ENCODE measurements around the gene GID8.

GID8 gene

DNA sequence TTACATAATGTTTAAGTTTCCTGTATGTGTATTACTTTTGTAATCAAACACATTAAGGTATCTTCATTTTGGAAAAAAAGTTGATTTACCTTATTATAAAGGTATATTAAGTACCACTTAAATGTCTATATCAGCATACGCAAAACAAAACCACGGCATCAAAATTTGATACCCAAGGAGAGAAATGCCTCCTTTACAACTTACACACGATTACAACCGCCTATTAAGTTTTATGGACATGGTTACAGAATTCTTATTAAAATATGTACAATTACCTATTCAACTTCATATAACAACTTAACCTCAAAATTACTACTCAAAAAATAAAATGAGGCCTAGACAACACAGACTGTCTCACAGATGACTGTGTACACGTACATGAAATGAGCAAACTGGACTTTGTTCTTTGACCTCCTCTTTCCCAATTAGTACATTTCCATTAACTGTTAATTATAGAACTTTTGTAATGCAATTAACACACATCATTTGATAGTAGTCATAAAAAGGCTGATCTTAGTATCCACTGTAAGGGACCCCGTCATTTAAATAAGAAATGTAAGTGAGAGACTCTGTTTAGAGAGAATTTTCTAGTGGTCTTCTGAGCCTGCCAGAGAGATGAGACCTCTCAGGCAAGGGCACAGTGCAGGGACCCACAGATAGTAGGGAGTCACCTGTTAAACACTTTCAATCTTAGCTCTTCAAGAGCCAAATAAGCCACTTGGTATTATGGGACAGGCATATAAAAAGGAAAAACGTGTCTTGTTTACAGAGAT is 14.1 kb upstream of the GID8 start:
- no peak for DNase-seq

DNA sequence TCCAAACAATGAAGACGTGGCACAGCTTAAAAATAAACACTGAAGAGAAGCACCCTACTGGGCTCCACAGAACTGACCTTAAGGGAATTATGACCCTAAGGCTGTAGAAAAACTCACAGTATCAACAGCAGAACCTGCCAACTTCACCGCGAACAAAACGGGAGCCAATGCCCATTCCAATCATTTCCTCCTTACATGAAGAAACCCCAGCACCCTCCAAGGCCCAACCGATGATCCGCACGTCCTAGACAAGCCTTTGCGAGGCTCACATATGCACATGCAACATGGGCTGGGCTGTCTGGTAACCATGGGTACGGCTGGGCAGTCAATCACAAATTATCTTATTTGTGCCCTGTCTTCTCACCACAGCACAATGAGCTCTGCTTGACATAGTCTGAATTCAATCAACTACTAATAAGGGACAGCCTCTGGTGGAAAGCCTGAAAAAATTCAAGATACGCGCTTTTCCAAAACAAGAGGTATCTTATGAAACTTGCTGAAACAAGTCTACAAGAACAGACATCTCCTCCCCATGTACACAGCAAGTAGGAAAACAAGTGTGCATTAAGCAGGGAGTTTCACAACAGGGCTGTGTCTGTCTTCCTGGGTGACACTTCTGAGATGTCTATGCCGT is 13.4 kb upstream of the GID8 start:
- DNase-seq = peak; percentile 62

DNA sequence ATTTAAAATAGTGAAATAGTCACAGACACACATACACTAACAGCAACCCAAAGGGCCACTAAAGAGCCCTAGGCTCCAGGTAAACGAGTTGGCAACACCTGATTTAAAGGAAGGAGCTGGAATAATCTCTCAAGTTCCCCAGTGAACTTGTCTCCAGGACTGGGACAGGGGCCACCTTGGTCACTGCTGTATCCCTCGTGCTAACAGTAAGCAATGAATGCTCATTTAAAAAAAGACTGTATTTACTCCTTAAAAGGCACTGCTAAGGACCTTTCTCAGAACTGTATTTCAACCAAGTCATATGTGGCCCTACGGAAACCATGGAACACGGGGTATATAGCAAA is 12.9 kb upstream of the GID8 start:
- no peak for DNase-seq

DNA sequence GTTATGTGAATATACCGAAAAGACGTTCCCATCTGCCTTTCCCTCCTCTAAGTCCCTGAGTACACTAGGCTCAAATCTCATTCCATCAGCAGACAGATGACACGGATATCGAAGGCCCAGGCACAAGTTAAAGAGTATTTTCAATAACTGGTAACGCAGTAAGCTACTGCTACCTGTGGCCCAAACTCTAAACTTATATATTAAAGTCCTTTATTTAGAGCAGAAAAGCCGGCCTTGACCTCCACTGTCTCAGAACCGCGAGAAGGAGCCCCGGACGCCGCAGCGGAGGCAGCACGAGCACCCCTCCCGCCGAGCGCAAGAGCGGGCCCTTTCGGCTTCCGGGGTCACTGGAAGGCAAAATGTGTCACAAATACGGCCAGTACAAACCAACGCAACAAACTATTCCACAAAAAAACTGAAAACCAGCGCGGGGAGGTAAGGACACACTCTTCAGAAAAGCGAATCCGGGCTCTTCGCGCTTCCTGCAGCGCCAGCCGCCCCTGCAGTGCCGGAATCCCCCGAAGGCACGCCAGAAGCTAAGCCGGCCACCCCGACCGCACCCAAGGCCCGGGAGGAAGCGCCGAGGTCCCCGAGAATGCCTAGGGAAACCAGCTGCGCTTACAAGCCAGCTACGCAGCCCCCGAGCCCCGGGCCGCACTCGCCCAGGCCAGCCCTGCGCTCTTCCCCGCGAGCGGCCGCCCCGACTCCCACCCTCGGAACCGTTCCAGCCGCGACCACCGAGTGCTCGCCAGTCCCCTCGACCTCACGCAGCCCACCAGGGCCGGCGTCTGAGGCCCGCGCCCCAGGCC is 12.3 kb upstream of the GID8 start:
- peak; percentile 65 for DNase-seq

DNA sequence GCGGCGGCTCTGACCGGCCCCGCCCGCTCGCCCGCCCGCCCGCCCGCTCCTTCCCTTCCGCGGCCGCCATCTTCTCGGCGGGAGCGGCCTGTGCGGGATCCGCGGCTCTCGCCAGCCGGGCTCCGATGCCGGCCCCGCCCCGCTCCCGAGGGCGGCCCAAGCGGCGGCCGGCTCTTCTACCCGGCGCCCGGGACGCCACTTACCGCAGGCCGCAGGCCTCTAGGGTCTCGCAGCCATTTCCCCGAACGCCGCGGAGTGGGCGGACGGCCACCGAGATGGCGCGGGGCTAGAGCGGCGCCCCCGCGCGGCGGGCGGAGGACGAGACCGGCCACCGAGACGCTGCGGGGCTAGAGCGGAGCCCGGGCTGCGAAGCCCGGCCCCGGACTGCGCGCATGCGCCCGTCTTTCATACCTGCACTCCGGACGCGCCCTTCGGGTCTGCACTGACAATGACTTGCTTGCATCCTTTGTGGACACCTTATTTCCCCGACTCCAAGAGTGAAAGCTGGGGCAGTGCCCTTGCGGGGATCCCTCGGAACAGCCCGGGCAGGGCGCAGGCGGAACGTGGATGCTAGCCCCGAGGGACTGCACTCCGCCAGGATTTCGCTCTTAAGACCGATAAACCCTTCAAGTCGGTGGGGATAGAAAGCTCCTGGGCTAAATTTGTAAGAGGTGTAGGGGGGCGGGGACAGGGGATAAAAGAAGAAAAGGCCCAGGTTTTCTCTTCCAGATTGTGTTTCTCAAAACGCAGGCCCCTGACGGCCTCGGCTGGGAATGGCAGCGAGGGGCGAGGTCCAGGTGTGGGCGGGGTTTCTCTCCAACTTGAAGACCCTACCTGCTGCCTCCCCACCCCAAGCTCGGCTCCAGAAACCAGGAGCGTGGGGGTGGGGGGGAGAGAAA is 11.5 kb upstream of the GID8 start, which contains the start of gene DIDO1:
Gene DIDO1, minus strand, starts transcription at position 277 of the 899 bp plus-strand sequence.
- DNase-seq = peak; percentile 93

DNA sequence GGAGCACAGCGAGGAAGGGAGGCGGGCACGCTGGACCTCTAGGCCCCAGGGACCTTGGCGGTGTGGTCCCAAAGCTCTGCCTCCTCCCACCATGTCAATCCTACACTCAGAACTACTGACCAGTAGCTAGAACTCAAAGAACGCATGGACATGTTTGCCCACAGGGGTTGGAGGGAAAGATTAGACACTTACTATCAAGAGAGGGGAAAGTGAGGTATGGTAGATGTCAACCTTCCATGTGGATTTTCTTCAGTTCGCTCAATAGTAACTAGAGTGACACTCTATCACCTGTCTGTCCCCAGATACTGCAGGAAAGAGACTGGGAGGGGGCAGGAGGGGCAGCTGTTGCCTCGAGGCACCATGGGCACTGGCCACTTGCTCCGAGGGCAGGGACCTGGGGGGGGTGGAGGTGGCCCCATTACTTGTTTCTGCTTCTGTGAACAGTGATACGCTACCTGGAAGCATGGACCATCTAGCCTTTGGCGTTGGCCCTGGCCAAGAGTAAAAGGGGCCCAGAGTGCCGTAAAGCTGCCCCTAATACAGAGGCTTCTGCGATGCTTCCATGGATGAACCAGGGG is 10.7 kb upstream of the GID8 start:
- DNase-seq = no peak

DNA sequence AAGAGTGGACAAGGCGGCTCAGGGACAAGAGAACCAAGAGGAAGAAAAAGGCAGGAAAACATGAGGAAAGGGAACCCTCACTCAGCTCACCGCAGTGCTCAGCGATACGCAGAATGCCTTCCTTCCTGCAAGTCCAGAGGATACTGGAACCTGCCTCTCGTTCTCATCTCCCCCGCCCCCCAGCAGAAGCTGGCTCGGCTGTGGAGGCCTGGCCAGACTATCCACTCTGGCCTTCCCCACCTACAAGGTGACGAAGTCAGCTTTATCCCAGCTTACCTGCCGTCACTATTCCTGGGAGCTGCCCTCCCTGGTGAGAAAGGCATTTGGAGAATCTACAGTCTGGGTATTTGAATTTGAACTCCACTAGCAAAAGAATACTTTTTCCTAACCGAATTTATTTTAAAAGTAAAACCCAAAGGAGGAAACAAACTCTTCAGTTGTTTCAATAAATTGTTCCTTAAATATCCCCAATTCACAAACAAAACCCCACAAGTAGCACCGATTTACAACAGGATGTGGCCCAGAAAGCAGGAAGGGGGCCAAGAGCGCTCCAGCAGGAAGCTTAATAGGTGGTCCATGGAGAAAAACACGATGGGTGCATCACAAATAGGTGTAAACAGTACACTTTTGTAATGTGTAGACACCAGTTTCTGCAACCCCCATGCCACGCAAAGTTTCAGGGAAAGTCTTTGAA is 9.6 kb upstream of the GID8 start:
- DNase-seq = no peak

DNA sequence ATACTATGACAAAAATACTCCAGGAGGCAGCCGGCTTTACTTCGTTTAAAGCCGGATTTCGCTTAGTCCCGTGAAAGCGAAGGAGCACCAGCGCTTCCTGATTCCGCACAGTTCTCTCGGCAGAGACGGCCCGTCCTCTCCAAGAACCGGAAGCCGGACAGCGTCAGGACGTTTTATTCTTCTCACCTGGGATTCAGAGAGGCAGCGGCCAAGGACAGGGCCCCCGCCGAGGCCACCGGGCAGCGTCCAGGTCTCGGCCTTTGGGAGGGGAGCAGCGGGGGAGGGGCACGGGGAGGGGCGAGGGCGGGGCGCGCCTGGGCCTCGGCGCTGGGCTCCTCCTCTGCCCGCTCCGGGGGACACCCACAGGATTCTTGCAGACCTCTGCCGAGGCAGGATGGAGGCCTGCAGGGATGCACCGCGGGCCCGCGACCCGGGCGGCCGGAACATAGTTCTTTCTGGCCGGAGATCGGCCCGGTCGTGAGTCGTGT is 8.9 kb upstream of the GID8 start:
- DNase-seq = peak; percentile 62

DNA sequence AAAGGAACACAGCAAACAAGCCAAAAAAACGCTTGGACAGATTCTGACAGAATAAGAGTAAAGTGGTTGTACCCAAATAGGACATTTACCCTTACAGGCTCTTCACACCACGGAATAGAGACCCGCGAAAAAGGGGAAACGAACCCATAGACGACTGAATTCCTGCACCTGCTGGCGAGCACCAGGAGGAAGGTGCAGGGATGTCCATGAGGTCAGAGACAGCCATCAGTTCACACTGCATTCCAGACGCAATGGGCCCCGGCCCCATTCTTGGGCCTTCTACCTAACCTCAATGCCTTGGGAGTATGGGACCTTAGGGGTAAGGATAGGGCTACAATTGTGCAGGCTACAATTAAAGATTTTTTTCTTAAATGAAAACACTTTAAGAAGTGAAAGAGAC is 6.5 kb upstream of the GID8 start:
- DNase-seq = no peak

DNA sequence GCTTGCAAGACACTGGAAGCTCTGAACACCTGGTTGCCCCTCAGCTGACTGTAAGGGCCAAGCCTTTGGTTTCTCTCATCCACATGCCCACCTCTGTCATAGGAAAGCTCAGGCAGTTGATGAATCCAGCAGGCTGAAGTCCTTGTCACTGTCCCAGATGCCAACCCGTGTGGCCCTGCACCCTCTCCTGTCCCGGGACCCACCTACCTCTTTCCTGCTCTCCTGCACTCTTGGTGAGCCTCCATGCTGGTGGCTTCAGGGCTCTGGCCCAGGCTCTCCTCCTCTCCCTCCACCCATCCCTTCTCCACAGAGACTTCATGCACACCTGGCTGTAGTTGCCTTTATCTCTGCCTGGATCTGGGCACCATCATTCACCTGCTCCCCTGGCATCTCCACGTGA is 4.0 kb upstream of the GID8 start:
- DNase-seq = no peak

DNA sequence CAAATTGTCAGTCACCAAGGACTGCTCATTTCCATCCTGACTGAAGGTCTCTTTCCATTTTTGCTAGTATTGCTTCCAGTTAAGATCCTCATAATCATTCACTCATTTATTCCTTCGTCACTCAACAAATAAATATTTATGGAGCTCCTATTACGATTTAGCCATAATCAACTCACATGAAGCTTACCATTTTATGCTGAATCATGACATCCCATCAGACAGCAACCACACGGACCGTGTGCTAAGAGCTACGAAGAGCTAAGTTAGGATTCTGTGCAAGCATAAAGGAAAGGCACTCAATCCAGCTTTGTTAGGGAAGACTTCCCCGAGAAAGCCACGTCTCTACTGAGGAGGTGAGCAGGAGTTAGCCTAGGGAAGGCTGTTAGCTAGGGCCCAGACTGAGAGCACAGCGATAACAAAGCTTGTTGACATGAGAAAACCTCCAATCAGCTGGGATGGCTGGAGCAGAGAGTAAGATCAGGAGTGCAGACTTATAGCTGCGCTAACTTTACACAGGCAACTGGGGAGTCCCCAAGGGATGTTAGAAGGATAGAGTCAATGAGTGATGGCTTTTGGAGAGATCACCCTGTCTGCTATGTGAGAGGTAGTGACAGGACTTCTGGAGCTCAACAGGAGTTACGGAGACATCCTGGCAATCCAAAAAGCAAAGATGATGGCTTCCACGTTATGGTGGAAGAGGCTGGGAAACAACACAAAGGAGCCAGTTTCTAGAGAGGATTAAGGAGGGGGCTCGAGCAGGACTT is 2.6 kb upstream of the GID8 start:
- no peak for DNase-seq

DNA sequence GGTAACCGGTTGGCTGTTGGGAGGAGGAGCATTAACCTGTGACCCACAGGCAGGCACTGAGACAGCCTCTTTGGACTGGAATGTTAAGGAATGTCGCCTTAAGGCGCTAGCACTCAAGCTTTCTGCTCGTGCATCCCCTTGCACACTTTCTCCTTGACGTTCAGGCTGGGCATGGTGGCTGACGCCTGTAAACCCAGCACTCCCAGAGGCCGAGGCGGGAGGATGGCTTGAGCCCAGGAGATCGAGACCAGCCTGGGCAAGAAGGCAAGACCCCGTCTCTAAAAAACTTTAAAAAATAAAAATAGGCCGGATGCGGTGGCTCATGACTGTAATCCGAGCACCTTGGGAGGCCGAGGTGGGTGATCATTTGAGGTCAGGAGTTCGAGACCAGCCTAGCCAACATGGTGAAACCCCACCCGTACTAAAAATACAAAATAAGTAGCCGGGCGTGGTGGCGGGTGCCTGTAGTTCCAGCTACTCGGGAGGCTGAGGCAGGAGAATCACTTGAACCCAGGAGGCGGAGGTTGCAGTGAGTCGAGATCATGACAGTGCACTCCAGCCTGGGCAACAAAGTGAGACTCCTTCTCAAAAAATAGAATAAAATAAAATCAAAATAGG is 1.9 kb upstream of the GID8 start:
- DNase-seq = no peak

DNA sequence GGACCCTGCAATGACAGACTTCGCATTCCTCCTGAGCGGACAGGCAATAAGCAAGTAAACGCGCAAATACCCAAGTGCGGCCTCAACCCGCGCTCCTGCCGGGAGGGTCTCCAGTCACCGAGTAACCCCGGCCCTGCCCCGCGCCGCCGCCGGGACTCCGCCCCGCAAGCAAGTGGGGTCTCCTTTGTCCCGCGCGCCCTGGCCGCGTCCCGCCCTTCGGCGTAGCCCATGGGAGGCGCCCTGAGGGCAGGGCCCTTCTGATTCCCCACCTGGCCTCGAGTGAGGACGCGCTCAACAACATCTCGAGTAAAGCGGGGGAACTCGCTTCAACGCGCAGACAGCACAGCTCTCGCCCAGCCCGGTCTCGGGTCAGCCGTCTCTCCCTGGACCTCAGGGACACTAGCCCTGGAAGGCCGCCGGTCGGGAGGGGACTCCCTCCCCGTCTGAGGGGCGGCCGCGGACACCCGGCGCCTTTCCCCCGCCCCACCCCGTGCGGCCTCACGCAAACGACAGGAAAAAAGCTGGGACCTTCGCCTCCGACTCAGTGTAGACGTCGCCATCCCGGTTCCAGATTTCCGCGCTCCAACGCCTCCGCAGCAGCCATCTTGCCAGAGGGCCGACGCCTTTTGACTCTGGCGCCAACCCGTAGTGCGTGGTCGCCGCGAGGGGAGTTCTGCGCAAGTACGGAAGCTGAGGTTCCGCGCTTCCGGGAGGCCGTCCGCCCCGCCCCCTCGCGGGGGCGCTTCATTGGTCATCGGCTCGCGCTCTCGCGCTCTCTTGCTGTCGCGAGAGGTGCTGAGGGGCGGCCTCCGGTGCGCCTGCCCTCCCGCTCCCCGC is 461 bp upstream of the GID8 start:
- peak; percentile 98 for DNase-seq

DNA sequence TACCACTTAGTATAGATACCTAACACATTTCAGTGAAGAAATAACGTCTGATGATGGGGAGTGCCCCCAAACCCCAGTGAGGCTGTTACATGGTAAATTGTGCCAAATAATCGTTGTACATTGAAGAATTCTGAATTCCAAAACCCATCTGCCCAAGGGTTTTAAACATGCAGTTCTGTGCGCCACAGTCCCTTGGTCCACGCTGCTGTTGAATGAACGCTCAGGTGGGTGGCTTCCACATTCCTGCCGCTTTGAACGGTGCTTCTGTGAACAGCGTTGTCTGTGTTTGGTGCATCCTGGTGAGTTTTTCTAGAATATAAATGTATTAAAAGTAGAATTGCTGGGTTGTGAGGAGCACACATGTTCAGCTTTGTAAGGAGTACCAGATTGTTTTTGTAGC is 2.9 kb downstream of the GID8 start:
- DNase-seq = no peak

DNA sequence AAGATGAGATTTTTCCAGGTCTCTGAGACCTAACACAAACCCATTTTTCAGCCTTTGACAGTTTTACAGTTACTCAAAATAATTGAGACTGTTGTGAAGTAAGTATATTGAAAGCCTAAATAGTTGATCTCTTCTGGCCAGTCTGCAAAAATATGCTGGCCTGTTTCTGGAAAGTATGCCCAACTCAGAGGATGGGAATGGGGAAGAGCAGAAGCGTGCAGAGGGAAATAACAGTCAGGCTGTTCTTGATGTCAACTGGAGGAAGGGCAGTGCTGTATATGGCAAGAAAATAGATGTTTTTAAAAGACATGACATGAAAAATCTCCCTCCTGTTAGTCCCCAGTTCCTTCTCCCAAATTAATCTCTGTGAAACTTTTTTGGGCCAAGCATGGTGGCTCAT is 3.8 kb downstream of the GID8 start:
- DNase-seq = no peak

DNA sequence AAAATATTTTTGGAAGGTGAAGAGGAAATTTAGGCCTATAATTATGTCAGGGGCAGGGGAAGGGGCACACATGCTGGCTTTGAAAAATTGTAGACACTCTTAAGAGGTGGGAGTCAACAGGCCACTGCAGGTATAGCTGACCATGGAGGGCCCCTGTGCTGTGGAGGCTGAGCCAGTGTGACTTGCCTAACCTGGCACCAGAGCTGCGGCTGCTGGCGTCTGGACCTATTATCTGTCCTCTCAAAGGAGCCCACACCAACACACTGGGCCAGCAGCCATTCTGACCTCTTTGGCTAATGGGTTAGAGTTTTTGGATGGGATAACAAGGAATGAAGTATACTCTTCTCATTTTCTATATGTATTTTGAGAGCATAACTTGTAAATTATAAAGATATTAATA is 4.5 kb downstream of the GID8 start:
- no peak for DNase-seq

DNA sequence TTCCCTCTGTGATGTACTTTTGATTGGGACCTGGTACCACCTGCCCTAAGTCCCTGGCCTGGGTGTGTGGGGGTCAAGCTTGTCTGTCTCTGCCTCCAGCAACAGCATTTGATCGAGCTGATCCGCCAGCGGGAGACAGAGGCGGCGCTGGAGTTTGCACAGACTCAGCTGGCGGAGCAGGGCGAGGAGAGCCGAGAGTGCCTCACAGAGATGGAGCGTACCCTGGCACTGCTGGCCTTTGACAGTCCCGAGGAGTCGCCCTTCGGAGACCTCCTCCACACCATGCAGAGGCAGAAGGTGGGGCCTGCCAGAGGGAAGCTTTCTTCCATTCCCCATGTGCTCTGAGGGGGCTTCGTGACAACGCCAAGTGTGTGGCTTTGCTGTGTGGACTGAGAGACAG is 5.4 kb downstream of the GID8 start:
- no peak for DNase-seq

DNA sequence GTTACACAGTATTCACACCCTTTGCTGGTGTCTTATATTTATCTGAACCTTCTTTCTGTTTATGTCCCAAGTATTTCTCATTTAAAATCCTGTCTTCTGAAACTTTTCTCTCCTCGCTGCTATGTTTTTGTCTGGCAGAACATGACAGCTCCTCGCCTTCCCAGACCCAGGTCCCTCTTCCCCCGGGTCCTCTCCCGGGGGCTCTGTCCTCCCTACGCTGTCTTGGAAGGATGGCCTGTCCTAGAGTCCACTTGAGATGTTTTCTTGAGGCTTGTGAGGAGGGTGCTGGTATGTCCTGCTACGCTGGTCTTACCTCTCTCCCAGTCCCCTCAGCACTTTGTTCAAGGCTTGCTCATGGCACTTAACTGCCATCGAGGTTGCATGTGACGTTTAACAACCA is 6.2 kb downstream of the GID8 start:
- no peak for DNase-seq

DNA sequence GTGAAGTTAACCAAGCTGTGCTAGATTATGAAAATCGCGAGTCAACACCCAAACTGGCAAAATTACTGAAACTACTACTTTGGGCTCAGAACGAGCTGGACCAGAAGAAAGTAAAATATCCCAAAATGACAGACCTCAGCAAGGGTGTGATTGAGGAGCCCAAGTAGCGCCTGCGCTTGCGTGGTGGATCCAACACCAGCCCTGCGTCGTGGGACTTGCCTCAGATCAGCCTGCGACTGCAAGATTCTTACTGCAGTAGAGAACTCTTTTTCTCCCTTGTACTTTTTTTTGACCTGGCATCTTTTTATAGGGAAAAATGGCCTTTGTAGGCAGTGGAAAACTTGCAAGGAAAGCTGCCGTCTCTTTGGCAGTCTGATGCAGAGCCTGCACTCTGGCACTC is 6.8 kb downstream of the GID8 start:
- no peak for DNase-seq

Measured in CD4-positive, alpha-beta T cell treated with Interleukin-12 subunit alpha and Interleukin-12 subunit beta, for 1 hour (primary cell).